PC-9 (cell line): ENCODE measurements around the gene ACACA. TPM values are rescaled to one million over a fixed set of nuclear protein-coding genes. Genes with fewer than 3 reads are reported as not detected.

Experiments
- BruUV-seq: library from RNA; stranded (reverse); fragments of 400-500 nt; replicated peaks from 2 replicates; lab custom pipeline; 2021; lab: Mats Ljungman, UMichigan
- CTCF ChIA-PET: fragments of 300-600 bp; sonication (Branson Sonifier 250); formaldehyde crosslinking; loops from one replicate; lab custom pipeline; 2022; ENCODE audit warnings: antibody characterized with exemption; lab: Charles Lee
- POLR2A ChIA-PET: fragments of 300-600 bp; sonication (Branson Sonifier 250); formaldehyde crosslinking; loops from one replicate; lab custom pipeline; 2022; ENCODE audit warnings: antibody characterized with exemption; ENCODE audit not compliant: unreplicated experiment; lab: Charles Lee
- DNase-seq, 2 experiments: peaks; one replicate each; pipeline versions ENCODE4 v3.0.0 to v3.0.0-alpha.2; 2015 to 2022; ENCODE audit warnings: mixed read lengths in 1 of 2
- H2AFZ ChIP-seq: fragments of 200-600 bp; sonication (generic); 2 replicates; pipeline ENCODE4 v1.8.1; 2017; ENCODE audit warnings: antibody characterized with exemption
- H3F3A ChIP-seq: fragments of 200-600 bp; sonication (generic); 2 replicates; pipeline ENCODE4 v1.8.1; 2017; ENCODE audit warnings: antibody characterized with exemption, mild to moderate bottlenecking, low read depth; ENCODE audit not compliant: insufficient read depth
- H3K27ac ChIP-seq: fragments of 200-600 bp; sonication (generic); 2 replicates; pipeline ENCODE4 v1.6.1; 2016; ENCODE audit warnings: mixed run types
- H3K27me3 ChIP-seq: fragments of 200-600 bp; sonication (generic); 2 replicates; pipeline ENCODE4 v1.6.1; 2016; ENCODE audit warnings: low read depth, mixed run types; ENCODE audit not compliant: insufficient read depth
- H3K36me3 ChIP-seq: fragments of 200-600 bp; sonication (generic); 2 replicates; pipeline ENCODE4 v1.6.1; 2016; ENCODE audit warnings: low read depth, mixed run types
- H3K4me1 ChIP-seq: fragments of 200-600 bp; sonication (generic); replicated peaks from 2 replicates; pipeline ENCODE4 v1.6.1; 2016; ENCODE audit warnings: mixed run types; ENCODE audit not compliant: insufficient read depth
- H3K4me2 ChIP-seq: fragments of 200-600 bp; sonication (generic); 2 replicates; pipeline ENCODE4 v1.6.1; 2017; ENCODE audit warnings: mixed run types
- H3K4me3 ChIP-seq: fragments of 200-600 bp; sonication (generic); 2 replicates; pipeline ENCODE4 v1.6.1; 2016; ENCODE audit warnings: mixed run types
- H3K79me2 ChIP-seq: fragments of 200-600 bp; sonication (generic); 2 replicates; pipeline ENCODE4 v1.6.1; 2017; ENCODE audit warnings: low read depth, mixed run types
- H3K9me2 ChIP-seq: fragments of 200-600 bp; sonication (generic); 2 replicates; pipeline ENCODE4 v1.8.1; 2017; ENCODE audit warnings: mild to moderate bottlenecking; ENCODE audit not compliant: insufficient read depth
- H3K9me3 ChIP-seq: fragments of 200-600 bp; sonication (generic); 2 replicates; pipeline ENCODE4 v1.8.1; 2016; ENCODE audit warnings: low read depth; ENCODE audit not compliant: insufficient read depth
- H4K20me1 ChIP-seq: fragments of 200-600 bp; sonication (generic); 2 replicates; pipeline ENCODE4 v1.8.1; 2017; ENCODE audit not compliant: insufficient read depth
- EZH2 ChIP-seq: fragments of 200-600 bp; sonication (generic); IDR thresholded peaks from 2 replicates; pipeline ENCODE4 v1.8.0; 2017; ENCODE audit warnings: antibody characterized with exemption, low read depth
- intact Hi-C: fragments of 100-400 bp; cut with micrococcal nuclease; formaldehyde crosslinking; loops from one replicate; pipeline ENCODE4 v1.10.0; 2022; ENCODE audit not compliant: unreplicated experiment
- total RNA-seq: library from RNA; stranded (reverse); gene quantifications from 2 replicates; pipeline ENCODE4 v1.2.3, GENCODE V29; 2021
- TF ChIP-seq, protein P1 (sequence below): fragments of 200-600 bp; sonication (generic); conservative IDR thresholded peaks from 2 replicates; pipeline ENCODE4 v1.6.1; 2017; ENCODE audit warnings: mixed run types, antibody characterized with exemption, mild to moderate bottlenecking, moderate library complexity

The ACACA gene
- total RNA-seq, 1 experiment from 2014 or later, result 185 TPM

- BruUV-seq, result no TSS peak
- Histone ChIP-seq H3K27me3 (no peaks in the 10 kb centered on the region), H3K4me1 (peaks cover 42% of the 10 kb centered on the region), H3K79me2 (no peaks in the 10 kb centered on the region), H3K4me3 (no peak overlapping the region), H3K27ac (no peak overlapping the region), H3K9me3 (no peaks in the 10 kb centered on the region), H2AFZ (no peak overlapping the region), H3K36me3 (no peaks in the 10 kb centered on the region), H3F3A (peaks cover 40% of the 10 kb centered on the region), H3K9me2 (no peaks in the 10 kb centered on the region), H3K4me2 (no peak overlapping the region), H4K20me1 (no peaks in the 10 kb centered on the region)
- intact Hi-C loops, result no loop called here
- no peak for DNase-seq
- ChIA-PET CTCF (no interaction called here), POLR2A (no interaction called here)
- TF ChIP-seq, protein P1, sequence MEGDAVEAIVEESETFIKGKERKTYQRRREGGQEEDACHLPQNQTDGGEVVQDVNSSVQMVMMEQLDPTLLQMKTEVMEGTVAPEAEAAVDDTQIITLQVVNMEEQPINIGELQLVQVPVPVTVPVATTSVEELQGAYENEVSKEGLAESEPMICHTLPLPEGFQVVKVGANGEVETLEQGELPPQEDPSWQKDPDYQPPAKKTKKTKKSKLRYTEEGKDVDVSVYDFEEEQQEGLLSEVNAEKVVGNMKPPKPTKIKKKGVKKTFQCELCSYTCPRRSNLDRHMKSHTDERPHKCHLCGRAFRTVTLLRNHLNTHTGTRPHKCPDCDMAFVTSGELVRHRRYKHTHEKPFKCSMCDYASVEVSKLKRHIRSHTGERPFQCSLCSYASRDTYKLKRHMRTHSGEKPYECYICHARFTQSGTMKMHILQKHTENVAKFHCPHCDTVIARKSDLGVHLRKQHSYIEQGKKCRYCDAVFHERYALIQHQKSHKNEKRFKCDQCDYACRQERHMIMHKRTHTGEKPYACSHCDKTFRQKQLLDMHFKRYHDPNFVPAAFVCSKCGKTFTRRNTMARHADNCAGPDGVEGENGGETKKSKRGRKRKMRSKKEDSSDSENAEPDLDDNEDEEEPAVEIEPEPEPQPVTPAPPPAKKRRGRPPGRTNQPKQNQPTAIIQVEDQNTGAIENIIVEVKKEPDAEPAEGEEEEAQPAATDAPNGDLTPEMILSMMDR, result no peak
- no peak for TF ChIP-seq EZH2
These were observed 342.4 kb downstream of the ACACA start for GRCh38 chr17:37064206-37064605.

DNA sequence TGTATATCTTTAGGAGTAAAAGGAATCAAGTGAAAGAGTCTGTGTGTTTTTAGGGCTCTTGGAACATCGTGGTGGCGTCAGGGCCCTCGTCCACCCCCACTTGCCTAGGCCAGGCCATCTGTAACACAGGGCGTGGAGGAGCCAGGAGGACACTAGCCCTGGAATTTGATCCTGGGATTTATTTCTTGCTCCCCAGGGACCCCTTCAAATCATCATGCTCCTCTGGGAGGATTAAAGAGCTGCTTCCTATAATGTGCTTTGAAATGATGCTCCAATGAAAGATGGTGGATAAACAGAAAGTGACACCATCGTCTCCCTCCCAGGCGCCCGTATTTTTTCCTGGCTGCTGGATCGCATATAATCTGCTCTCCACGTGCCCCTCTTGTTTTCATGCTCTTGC, 344.6 kb downstream of the ACACA start:
- Histone ChIP-seq H4K20me1 (no peaks in the 10 kb centered on the region), H3K36me3 (no peaks in the 10 kb centered on the region), H3K4me1 (peaks cover 21% of the 10 kb centered on the region), H3K9me2 (no peaks in the 10 kb centered on the region), H3K9me3 (no peaks in the 10 kb centered on the region), H3K27ac (no peak overlapping the region), H3K79me2 (no peaks in the 10 kb centered on the region), H3K27me3 (no peaks in the 10 kb centered on the region), H2AFZ (no peak overlapping the region), H3K4me2 (no peak overlapping the region), H3K4me3 (no peak overlapping the region), H3F3A (peaks cover 23% of the 10 kb centered on the region)
- DNase-seq, result no peak
- ChIA-PET CTCF (interaction anchor here (0.5 kb wide), 1 partner anchor 436 kb away, joined by 5 read pairs; no protein-coding TSS in a partner anchor), POLR2A (no interaction called here)
- no TSS peak for BruUV-seq
- TF ChIP-seq, protein P1, result no peak
- no peak for TF ChIP-seq EZH2
- intact Hi-C loops, result no loop called here

DNA sequence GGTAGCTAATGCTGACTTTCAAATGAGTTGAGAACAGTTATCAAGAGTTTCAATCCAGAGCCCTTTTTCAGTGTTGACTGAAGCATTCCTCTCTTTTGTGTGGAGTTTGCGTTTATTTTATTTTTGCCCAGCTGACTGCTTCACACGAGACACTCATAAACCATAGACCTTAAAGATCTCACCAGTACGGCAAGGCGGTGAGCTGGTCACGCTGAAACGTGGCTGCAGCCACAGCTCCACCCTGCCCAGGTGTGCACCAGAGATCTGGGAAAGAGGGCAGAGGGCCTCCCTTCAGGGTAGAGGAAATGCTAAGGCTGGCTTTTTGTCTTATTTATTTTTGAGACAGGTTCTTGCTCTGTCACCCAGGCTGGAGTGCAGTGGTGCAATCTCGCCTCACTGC, 345.7 kb downstream of the ACACA start:
- intact Hi-C loops, result no loop called here
- no TSS peak for BruUV-seq
- Histone ChIP-seq H3K4me2 (peak overlapping the region; percentile 53), H3K79me2 (no peaks in the 10 kb centered on the region), H2AFZ (no peak overlapping the region), H3K9me3 (no peaks in the 10 kb centered on the region), H3K27ac (peak overlapping the region; percentile 56), H3F3A (peaks cover 21% of the 10 kb centered on the region), H3K4me1 (peaks cover 19% of the 10 kb centered on the region), H3K36me3 (no peaks in the 10 kb centered on the region), H3K4me3 (no peak overlapping the region), H3K27me3 (no peaks in the 10 kb centered on the region), H4K20me1 (no peaks in the 10 kb centered on the region), H3K9me2 (no peaks in the 10 kb centered on the region)
- DNase-seq, result peak; percentile 10 to 82
- no peak for TF ChIP-seq EZH2
- TF ChIP-seq, protein P1, result no peak
- CTCF ChIA-PET, result no interaction called here
- POLR2A ChIA-PET, result interaction anchor here (0.6 kb wide), 1 partner anchor 10 kb away, joined by 8 read pairs; no protein-coding TSS in a partner anchor
